Bronchial epithelial cell (primary cell): ENCODE results near the gene SLC23A1. TPM values are rescaled to one million over a fixed set of nuclear protein-coding genes. Genes with fewer than 3 reads are reported as not detected.
A peak's percentile ranks its signal among the peaks of the same experiment; 100 is the strongest.

Experiments
- DNase-seq: peaks from one replicate; pipeline ENCODE4 v3.0.0-alpha.2; 2010; ENCODE audit warnings: low read depth
- FAIRE-seq: peaks from 2 replicates; lab custom pipeline; 2011; peaks lifted over from hg19 to GRCh38; lab: Jason Lieb, UNC
- H3K27me3 ChIP-seq: 2 replicates; pipeline ENCODE4 v1.5.1; 2011; ENCODE audit warnings: low read length; ENCODE audit not compliant: control insufficient read depth, insufficient read depth
- H3K36me3 ChIP-seq: 2 replicates; pipeline ENCODE4 v1.5.1; 2011; ENCODE audit warnings: low read length; ENCODE audit not compliant: control insufficient read depth, insufficient read depth
- H3K4me3 ChIP-seq: 2 replicates; pipeline ENCODE4 v1.5.1; 2011; ENCODE audit warnings: mild to moderate bottlenecking, low read depth, low read length, control low read depth
- CTCF ChIP-seq: IDR thresholded peaks from 2 replicates; pipeline ENCODE4 v1.5.1; 2011; ENCODE audit warnings: mild to moderate bottlenecking, moderate library complexity, low read length, control low read depth, inconsistent platforms; ENCODE audit not compliant: insufficient read depth, severe bottlenecking
- total RNA-seq: library from RNA; depleted of rRNA; stranded (reverse); fragments of >200 nt; gene quantifications from 2 replicates; pipeline ENCODE4 v1.2.1, GENCODE V29; 2014

Gene SLC23A1
- total RNA-seq, 1 donor from 2014 or later = not detected

DNA sequence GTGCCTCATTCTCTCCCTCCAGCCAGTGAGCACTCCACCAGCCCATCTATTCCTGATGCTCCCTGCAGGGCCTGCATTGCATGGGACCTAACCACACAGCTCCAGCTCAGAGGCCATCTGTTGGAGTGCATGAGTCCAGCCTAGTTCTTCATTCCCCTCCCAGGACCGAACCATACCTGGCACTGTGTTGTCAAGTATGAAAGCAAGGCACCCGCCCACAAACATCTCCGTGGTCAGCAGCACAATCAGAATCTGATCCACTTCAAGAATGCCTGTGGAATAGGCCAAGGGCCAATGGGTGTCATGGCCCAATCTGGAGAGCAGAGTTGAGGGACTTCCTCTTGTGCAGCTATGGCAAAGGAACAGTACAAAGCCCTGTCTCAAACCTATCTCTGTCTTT is 5.9 kb downstream of the SLC23A1 start:
- no peak for DNase-seq
- Histone ChIP-seq H3K36me3 (no peaks in the 10 kb centered on the region), H3K27me3 (no peaks in the 10 kb centered on the region), H3K4me3 (no peak overlapping the region)
- no peak for TF ChIP-seq CTCF
- FAIRE-seq = peak; percentile 36

GRCh38 chr5:139376364-139376763 is 6.7 kb downstream of the SLC23A1 start:
- no peak for TF ChIP-seq CTCF
- Histone ChIP-seq H3K36me3 (no peaks in the 10 kb centered on the region), H3K27me3 (no peaks in the 10 kb centered on the region), H3K4me3 (no peak overlapping the region)
- FAIRE-seq (no peak), DNase-seq (no peak)

GRCh38 chr5:139374909-139375308 is 8.2 kb downstream of the SLC23A1 start:
- H3K36me3 ChIP-seq = no peaks in the 10 kb centered on the region
- no peak overlapping the region for H3K4me3 ChIP-seq
- no peaks in the 10 kb centered on the region for H3K27me3 ChIP-seq
- FAIRE-seq = peak; percentile 85
- DNase-seq = no peak
- TF ChIP-seq CTCF = no peak

- no peak for TF ChIP-seq CTCF
- FAIRE-seq (no peak), DNase-seq (no peak)
- H3K27me3 ChIP-seq = no peaks in the 10 kb centered on the region
- H3K4me3 ChIP-seq = no peak overlapping the region
- H3K36me3 ChIP-seq = peaks cover 4% of the 10 kb centered on the region
Observed at GRCh38 chr5:139371482-139372435, 11.3 kb downstream of the SLC23A1 start.

DNA sequence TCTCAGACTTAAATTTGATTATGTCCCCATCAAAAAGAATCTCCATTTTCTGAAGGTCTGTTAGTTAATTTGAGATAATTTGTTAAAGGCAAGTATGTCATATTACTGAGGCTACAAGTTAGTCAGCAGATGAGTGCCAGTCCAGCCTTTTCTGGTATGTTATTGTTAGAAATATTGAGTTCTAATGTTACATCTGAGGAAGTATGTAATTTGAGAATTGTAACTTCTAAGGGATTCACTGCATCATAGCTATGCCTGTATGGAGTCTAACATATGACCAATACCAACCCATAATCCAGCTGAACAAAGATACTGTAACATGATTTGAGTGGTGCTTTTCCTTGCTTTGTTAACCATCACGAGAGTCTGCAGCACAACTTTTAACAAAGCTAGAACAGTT is 13.9 kb downstream of the SLC23A1 start:
- no peak for DNase-seq
- Histone ChIP-seq H3K36me3 (peaks cover 6% of the 10 kb centered on the region), H3K27me3 (no peaks in the 10 kb centered on the region), H3K4me3 (no peak overlapping the region)
- no peak for FAIRE-seq
- TF ChIP-seq CTCF = no peak
